Activated CD4-positive, CD25-positive, alpha-beta regulatory T cell treated with anti-CD3 and anti-CD28 coated beads, Interleukin-2, amount 50 U/mL, for 24 hours (primary cell): ENCODE results near the gene C4orf46.
A peak's percentile ranks its signal among the peaks of the same experiment; 100 is the strongest.
"Not testable (repeated sequence)": the region's sequence is repeated elsewhere in the genome, so short reads cannot be mapped to it uniquely, and the experiment has no call there.

ENCODE experiments used
- ATAC-seq, 2 donors: fragments of 150-1000 bp; cut with Tn5 transposase; one replicate each; pipeline ENCODE4 v1.10.0; 2021; ENCODE audit warnings: mild to moderate bottlenecking in 1 of 2, moderate library complexity in 1 of 2

The C4orf46 gene

GRCh38 chr4:158671665-158671914 lies at the start of gene C4orf46:
Gene C4orf46 (minus strand): TSS chr4:158671887. CDS start chr4:158671801, 86 bp downstream.
- ATAC-seq, result no peak

DNA sequence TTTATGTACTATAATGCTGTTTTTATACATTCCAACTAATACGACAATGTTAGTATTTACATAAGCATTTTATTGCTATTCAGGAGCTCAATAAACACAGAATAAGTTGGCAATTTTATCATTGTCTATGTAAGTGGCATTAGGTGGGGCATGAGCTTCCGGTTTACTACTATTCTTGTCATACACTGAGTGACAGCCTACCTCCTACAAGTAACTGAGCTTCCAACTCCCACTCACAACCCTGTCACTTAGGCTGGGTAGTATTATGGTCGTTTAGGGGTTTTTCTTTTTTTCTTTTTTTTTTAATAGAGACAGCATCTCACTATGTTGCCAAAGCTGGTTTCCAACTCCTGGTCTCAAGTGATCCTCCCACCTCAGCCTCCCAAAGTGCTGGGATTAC lies 44.1 kb upstream of the C4orf46 start:
- ATAC-seq, result no peak

DNA sequence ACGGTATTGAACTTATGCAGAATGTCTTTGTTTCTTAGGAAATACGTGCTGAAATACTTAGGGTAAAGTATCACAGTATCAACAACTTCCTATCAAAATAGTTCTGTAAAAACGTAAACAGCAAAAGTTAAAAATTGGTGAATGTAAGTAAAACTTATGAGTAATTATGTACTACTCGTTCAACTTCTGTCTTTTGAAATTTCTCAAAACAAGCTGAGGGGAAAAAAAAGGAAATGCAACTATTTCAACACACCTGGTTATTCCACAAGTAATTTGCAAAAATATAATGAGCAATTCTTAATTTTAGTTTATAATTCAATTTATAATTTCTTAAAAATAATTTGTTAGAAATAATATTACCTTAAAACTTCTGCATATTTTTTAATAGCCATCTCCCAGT lies 43.2 kb upstream of the C4orf46 start:
- no peak for ATAC-seq

- ATAC-seq, result not testable (repeated sequence)
Observed at GRCh38 chr4:158712622-158713021, 40.9 kb upstream of the C4orf46 start.

- ATAC-seq, result no peak
Observed at GRCh38 chr4:158710814-158711213, 39.1 kb upstream of the C4orf46 start.

GRCh38 chr4:158704274-158704673 lies 32.6 kb upstream of the C4orf46 start:
- ATAC-seq, result no peak

GRCh38 chr4:158688813-158689212 lies 17.1 kb upstream of the C4orf46 start:
- ATAC-seq, result no peak

DNA sequence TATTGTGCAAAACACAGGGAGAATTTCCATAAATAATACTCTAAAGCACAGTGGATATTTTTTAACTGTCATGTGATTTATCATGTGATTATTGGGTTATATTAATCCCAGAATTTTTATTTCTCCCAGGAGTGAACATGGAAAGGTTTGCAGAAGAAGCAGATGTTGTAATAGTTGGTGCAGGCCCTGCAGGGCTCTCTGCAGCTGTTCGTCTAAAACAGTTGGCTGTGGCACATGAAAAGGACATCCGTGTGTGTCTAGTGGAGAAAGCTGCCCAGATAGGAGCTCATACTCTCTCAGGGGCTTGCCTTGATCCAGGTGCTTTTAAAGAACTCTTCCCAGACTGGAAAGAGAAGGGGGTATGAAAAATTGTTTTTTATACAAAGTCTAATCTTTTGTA lies 10.4 kb upstream of the C4orf46 start:
- no peak for ATAC-seq

- ATAC-seq, result no peak
Observed at GRCh38 chr4:158681629-158682028, 9.9 kb upstream of the C4orf46 start.

DNA sequence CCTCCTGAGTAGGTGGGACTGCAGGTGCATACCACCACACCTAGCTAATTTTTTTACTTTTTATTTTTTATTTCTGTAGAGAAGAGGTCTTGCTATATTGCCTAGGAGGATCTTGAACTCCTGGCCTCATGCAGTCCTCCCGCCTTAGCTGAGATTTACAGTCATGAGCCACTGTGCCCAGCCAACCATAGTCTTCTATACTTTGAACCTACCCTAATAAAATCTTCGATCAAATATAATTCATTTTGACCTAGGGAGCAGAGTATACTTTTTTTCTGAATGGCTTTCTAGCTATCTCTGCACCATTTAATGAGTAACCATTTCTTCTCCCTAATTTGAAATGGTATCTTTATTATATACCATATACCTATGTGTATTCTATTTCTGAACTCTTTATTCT lies 7.1 kb upstream of the C4orf46 start:
- ATAC-seq, result no peak

DNA sequence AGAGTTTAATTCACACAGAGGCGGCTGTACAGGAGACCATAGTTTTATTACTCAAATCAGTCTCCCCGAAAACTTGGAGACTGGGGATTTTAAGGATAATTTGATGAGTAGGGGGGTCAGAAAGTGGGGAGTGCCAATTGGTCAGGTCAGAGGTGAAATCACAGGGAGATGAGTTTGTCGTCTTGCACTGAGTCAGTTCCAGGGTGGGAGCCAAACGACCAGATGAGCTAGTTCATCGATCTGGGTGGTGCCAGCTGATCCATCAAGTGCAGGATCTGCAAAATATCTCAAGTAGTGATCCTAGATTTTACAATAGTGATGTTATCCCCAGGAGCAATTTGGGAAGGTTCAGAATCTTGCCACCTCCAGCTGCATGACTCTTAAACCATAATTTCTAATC lies 4.4 kb upstream of the C4orf46 start:
- no peak for ATAC-seq

- ATAC-seq, result no peak
Observed at GRCh38 chr4:158673633-158674032, 1.9 kb upstream of the C4orf46 start.

DNA sequence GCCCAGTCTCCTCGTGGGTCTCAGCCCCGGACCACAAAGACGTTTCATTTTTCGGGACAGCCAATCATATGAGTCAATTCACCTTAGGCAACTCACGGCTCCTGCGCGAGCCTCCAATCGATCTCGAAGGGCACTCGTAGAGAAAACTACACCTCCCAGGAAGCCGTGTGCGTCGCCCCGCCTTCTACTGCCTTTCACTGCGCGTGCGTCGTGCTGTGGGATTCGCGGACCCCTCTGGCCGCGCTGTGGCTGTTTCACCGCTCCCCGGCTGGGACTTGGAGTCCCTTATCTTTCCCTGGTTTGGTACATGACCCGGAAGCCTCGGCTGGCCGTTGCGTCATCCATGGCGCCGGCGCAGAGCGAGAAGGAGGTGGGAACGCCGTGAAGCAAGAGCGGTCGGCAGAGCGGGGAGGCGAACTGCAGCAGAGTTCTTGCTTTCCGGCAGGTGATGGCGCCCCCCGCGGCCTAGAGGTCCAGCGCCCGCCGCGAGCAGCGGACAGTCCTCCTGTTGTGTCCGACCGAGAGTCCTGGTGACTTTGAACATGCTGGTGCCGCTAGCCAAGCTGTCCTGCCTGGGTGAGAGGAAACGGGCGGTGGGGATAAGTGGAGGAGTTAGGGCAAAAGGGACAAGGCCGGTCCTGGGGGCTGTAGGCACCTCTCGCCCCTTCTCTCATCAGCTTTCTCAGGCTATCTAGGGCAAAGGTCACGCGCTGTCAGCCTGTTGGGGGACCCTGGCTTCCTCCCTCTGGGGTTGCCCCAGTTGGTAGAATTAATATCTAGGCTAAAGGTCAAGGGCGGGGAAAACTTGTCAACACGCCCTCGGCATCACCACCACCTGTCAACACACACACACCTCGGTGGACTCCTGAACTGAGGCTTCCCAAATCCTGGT lies 474 bp upstream of the C4orf46 start, which contains the start of gene ETFDH:
TSS of gene ETFDH (plus strand) at position 382 of the 892 bp plus-strand sequence. CDS start at position 543, 161 bp downstream.
- peak; percentile 90 to 92 for ATAC-seq

GRCh38 chr4:158670975-158671664 lies 567 bp downstream of the C4orf46 start:
- ATAC-seq, result peak; percentile 9 to 27

GRCh38 chr4:158669310-158669709 lies 2.4 kb downstream of the C4orf46 start:
- ATAC-seq, result no peak

- ATAC-seq, result no peak
Observed at GRCh38 chr4:158667651-158668198, 4.0 kb downstream of the C4orf46 start.

DNA sequence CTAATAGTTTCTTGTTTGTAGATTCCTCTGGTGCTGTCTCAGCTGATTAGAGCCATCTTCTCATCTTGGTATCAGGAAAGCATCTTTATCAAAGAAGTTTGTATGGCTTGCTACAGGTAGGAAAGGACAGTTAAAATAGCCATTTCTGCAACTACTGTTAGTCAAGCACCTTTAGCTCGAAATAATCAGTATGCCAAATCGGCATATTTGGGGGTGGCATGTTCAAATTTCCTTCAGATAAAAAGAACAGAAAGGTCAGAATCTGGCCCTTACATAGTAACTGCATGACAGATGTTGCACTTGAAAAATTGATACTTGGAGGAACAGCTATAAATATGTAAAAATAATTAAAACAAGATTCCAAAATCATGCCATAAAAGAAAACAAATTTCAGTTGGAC lies 4.8 kb downstream of the C4orf46 start:
- ATAC-seq, result no peak

- ATAC-seq, result no peak
Observed at GRCh38 chr4:158664806-158665205, 6.9 kb downstream of the C4orf46 start.

DNA sequence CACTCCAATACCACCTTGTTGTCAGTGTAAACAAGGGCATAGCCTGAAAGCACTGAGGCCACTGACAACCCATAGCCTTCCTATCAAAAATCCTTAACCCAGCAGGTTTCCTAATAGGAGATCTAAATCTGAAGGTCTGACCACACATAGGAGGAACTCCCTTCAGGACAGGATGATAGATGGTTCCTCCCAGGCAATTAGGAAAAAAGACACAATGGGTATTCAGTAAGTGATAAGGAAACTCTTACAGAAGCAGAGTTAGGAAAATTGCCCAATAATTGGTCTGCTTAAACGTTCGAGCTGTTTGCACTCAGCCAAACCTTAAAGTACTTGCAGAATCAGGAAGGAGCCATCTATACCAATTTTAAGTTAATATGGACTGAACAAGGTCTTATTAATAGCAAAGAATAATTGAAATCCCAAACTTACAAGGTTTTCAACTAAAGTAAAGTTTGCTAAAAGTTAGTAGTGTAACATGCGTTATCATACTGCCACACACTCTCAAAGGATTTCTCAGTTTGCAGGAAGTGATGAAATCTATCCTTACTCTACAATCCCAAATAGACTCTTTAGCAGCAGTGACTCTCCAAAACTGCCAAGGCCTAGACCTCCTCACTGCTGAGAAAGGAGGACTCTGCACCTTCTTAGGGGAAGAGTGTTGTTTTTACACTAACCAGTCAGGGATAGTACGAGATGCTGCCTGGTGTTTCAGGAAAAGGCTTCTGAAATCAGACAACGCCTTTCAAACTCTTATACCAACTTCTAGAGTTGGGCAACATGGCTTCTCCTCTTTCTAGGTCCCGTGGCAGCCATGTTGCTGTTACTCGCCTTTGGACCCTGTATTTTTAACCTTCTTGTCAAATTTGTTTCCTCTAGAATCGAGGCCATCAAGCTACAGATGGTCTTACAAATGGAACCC lies 7.7 kb downstream of the C4orf46 start:
- ATAC-seq, result not testable (repeated sequence)

GRCh38 chr4:158663255-158663654 lies 8.4 kb downstream of the C4orf46 start:
- not testable (repeated sequence) for ATAC-seq

- ATAC-seq, result no peak
Observed at GRCh38 chr4:158657291-158657690, 14.4 kb downstream of the C4orf46 start.

DNA sequence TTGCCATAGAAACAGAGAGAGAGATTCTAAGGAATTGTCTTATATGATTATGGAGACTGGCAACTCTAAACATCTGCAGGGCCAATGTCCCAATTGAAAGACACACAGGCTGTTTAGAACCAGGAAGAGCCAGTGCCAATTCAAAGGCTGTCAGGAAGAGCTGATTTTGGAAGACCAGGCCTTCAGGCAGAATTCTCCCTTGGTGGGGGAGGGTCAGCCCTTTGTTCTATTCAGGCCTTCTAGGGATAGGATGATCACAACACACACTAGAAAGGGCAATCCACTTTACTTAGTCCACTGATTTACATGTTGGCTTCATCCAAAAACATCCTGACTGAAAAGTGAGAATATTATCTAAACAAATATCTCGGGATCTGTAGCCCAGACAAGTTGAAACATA lies 15.2 kb downstream of the C4orf46 start:
- ATAC-seq, result no peak

GRCh38 chr4:158652920-158653319 lies 18.8 kb downstream of the C4orf46 start:
- ATAC-seq, result no peak
